HepG2 (cell line): Measurements from ENCODE around the gene PKP4. TPM values are rescaled to one million over a fixed set of nuclear protein-coding genes. Genes with fewer than 3 reads are reported as not detected.

Experiments
- CBX5 ChIP-seq: sonication (generic); formaldehyde crosslinking; IDR thresholded peaks from 2 replicates; pipeline ENCODE4 v1.4.0; 2020; ENCODE audit warnings: missing genetic modification reagents, borderline replicate concordance
- CCDC6 ChIP-seq: sonication (generic); formaldehyde crosslinking; IDR thresholded peaks from 2 replicates; pipeline ENCODE4 v1.8.1; 2022; ENCODE audit warnings: mild to moderate bottlenecking, missing genetic modification reagents, moderate library complexity
- CHCHD3 ChIP-seq: sonication (generic); formaldehyde crosslinking; IDR thresholded peaks from 2 replicates; pipeline ENCODE4 v1.8.0; 2022; ENCODE audit warnings: mild to moderate bottlenecking, missing genetic modification reagents, moderate library complexity
- FOSL2 ChIP-seq: sonication (generic); formaldehyde crosslinking; IDR thresholded peaks from 2 replicates; pipeline ENCODE4 v1.4.0; 2020; ENCODE audit warnings: missing genetic modification reagents
- FOXK1 ChIP-seq: sonication (generic); formaldehyde crosslinking; IDR thresholded peaks from 2 replicates; pipeline ENCODE4 v1.4.0; 2020; ENCODE audit warnings: low read depth, missing genetic modification reagents, borderline replicate concordance
- GZF1 ChIP-seq: sonication (generic); formaldehyde crosslinking; IDR thresholded peaks from 2 replicates; pipeline ENCODE4 v1.5.1; 2020; ENCODE audit warnings: mild to moderate bottlenecking, missing genetic modification reagents
- HMGA1 ChIP-seq: sonication (generic); formaldehyde crosslinking; conservative IDR thresholded peaks from 2 replicates; pipeline ENCODE4 v1.4.0; 2020; ENCODE audit warnings: missing genetic modification reagents
- HNRNPL ChIP-seq: fragments of 200-400 bp; formaldehyde crosslinking; IDR thresholded peaks from 2 replicates; pipeline ENCODE4 v1.6.1; 2017; ENCODE audit warnings: mild to moderate bottlenecking, low read depth, low read length
- KDM6A ChIP-seq: IDR thresholded peaks from 2 replicates; pipeline ENCODE4 v1.6.1; 2016; ENCODE audit warnings: low read depth
- KLF11 ChIP-seq: IDR thresholded peaks from 2 replicates; pipeline ENCODE4 v1.6.1; 2016; ENCODE audit warnings: missing compliant biosample characterization
- MIXL1 ChIP-seq: IDR thresholded peaks from 2 replicates; pipeline ENCODE4 v1.6.1; 2016
- MXI1 ChIP-seq: IDR thresholded peaks from 3 replicates; pipeline ENCODE4 v1.6.1; 2012; ENCODE audit warnings: low read depth, low read length, inconsistent platforms, borderline replicate concordance
- SMAD3 ChIP-seq: sonication (generic); formaldehyde crosslinking; IDR thresholded peaks from 2 replicates; pipeline ENCODE4 v1.4.0; 2020; ENCODE audit warnings: missing genetic modification reagents
- SRSF1 ChIP-seq: fragments of 200-400 bp; formaldehyde crosslinking; optimal IDR thresholded peaks from 2 replicates; pipeline ENCODE3; 2017; ENCODE audit warnings: mild to moderate bottlenecking, low read depth, low read length, moderate library complexity
- TRIM24 ChIP-seq: sonication (generic); formaldehyde crosslinking; IDR thresholded peaks from 2 replicates; pipeline ENCODE4 v1.8.0; 2022; ENCODE audit warnings: mild to moderate bottlenecking, missing genetic modification reagents
- ZIK1 ChIP-seq: sonication (generic); formaldehyde crosslinking; IDR thresholded peaks from 2 replicates; pipeline ENCODE4 v1.5.0; 2020; ENCODE audit warnings: mild to moderate bottlenecking, low read depth, missing genetic modification reagents, borderline replicate concordance
- ZNF101 ChIP-seq: sonication (generic); formaldehyde crosslinking; IDR thresholded peaks from 2 replicates; pipeline ENCODE4 v1.4.0; 2020; ENCODE audit warnings: mild to moderate bottlenecking, low read depth, missing genetic modification reagents, borderline replicate concordance
- ZNF17 ChIP-seq: sonication (generic); formaldehyde crosslinking; IDR thresholded peaks from 2 replicates; pipeline ENCODE4 v1.5.0; 2020; ENCODE audit warnings: mild to moderate bottlenecking, missing genetic modification reagents
- ZNF20 ChIP-seq: sonication (generic); formaldehyde crosslinking; IDR thresholded peaks from 2 replicates; pipeline ENCODE4 v1.4.0; 2020; ENCODE audit warnings: mild to moderate bottlenecking, moderate library complexity, missing genetic modification reagents
- ZNF292 ChIP-seq: sonication (generic); formaldehyde crosslinking; IDR thresholded peaks from 2 replicates; pipeline ENCODE4 v1.8.1; 2022; ENCODE audit warnings: mild to moderate bottlenecking, low read depth, missing genetic modification reagents, borderline replicate concordance
- ZNF430 ChIP-seq: sonication (generic); formaldehyde crosslinking; IDR thresholded peaks from 2 replicates; pipeline ENCODE4 v1.9.0; 2021; ENCODE audit warnings: mild to moderate bottlenecking, missing genetic modification reagents
- ZNF605 ChIP-seq: sonication (generic); formaldehyde crosslinking; IDR thresholded peaks from 2 replicates; pipeline ENCODE4 v1.8.0; 2022; ENCODE audit warnings: mild to moderate bottlenecking, missing genetic modification reagents
- polyA plus RNA-seq, 8 experiments: library from polyadenylated mRNA; depleted of rRNA in 3 of 8; stranded (reverse) in 7 of 8; unstranded in 1 of 8; fragments of >200 nt; fragmentation: Illumina TruSeq in 4 of 8; extraction: Trizol in 4 of 8; gene quantifications; 2 replicates each; pipeline versions ENCODE4 v1.2.1 to v1.2.3, GENCODE V29; 2011 to 2016; ENCODE audit warnings: low read depth in 4 of 8, missing spikeins in 1 of 8, mixed read lengths in 1 of 8; ENCODE audit not compliant: insufficient read depth in 1 of 8
- total RNA-seq, 5 experiments: library from RNA; depleted of rRNA; stranded (reverse); fragments of >200 nt; fragmentation: Illumina TruSeq; extraction: Trizol; gene quantifications; 2 replicates each; pipeline ENCODE4 v1.2.3, GENCODE V29; 2016; ENCODE audit warnings: low read depth in 1 of 5
- TF ChIP-seq, protein P1 (sequence below): sonication (generic); formaldehyde crosslinking; IDR thresholded peaks from 2 replicates; pipeline ENCODE4 v1.8.0; 2022; ENCODE audit warnings: mild to moderate bottlenecking, missing genetic modification reagents, borderline replicate concordance
- TF ChIP-seq, protein P2 (sequence below): sonication (generic); formaldehyde crosslinking; conservative IDR thresholded peaks from 2 replicates; pipeline ENCODE4 v1.4.0; 2020; ENCODE audit warnings: missing genetic modification reagents
- TF ChIP-seq, protein P3 (sequence below): IDR thresholded peaks from 2 replicates; pipeline ENCODE4 v1.6.1; 2016; ENCODE audit warnings: missing compliant biosample characterization, missing genetic modification reagents, borderline replicate concordance
- TF ChIP-seq, protein P4 (sequence below): sonication (generic); formaldehyde crosslinking; conservative IDR thresholded peaks from 2 replicates; pipeline ENCODE4 v1.8.1; 2023; ENCODE audit warnings: missing genetic modification reagents

Gene PKP4
- total and polyA plus RNA-seq, 2 of the 13 experiments (the other 11 are each of a cell fraction or from before 2014, with no cell fraction given): 80.9 to 90.5 TPM

DNA sequence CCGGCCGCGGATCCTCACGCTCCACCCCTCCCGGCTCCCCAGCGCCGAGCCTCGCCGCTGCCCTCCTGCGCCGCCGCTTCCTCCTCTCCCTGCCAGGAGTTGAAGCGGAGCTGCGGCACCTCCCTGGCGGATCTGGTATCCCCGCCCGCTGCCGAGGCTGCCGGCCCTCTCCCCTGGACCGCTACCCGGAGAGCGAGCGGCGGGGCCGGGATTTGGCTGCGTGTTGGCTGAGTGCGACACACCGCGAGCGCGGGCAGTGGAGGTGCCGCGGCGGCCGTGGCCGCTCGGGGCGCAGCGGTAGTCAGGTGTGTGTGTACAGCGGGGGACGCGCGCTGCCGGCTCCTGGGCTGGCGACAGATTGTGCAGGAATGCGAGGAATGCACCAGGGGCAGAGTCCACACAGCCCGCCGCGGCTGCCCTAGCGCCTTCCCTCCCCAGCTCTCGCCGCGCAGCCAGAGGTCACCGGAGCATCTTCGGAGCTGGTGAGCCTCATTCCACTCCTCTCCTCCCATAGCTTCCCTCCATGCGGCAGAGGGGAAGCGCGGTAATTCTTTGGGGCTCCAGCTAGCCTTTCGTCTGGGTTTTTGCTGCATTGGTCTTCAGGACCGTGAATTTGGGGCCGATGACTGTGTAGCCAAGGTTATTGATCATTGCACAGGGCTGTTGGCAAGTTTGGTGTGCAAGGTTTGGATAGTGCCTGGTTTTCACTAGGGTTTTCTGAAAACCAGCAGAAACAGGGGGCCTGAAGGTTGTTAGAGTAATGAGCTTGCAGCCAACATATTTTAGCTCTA, 1.3 kb downstream of the PKP4 start (continued):
- TF ChIP-seq TRIM24 (CRISPR knock-in tag) (peak; percentile 73; the same call in 1 of the 2 replicates), HNRNPL (no peak), CCDC6 (CRISPR knock-in tag) (peak; percentile 96), FOXK1 (CRISPR knock-in tag) (peak; percentile 92), KDM6A (CRISPR knock-in tag) (peak; percentile 82), MIXL1 (CRISPR knock-in tag) (peak; percentile 95), HMGA1 (no peak), ZIK1 (CRISPR knock-in tag) (peak; percentile 96; the same call in 1 of the 2 replicates), ZNF605 (CRISPR knock-in tag) (peak; percentile 96), ZNF17 (CRISPR knock-in tag) (no peak), CHCHD3 (CRISPR knock-in tag) (peak; percentile 94), KLF11 (peak; percentile 17; the same call in 1 of the 2 replicates), ZNF20 (no peak), FOSL2 (CRISPR knock-in tag) (peak; percentile 90), CBX5 (CRISPR knock-in tag) (peak; percentile 98), SMAD3 (CRISPR knock-in tag) (peak; percentile 95; the same call in 1 of the 2 replicates), MXI1 (peak; percentile 95), ZNF430 (CRISPR knock-in tag) (peak; percentile 98), ZNF101 (peak; percentile 96; the same call in 1 of the 2 replicates), GZF1 (CRISPR knock-in tag) (peak; percentile 90), ZNF292 (CRISPR knock-in tag) (peak; percentile 100), SRSF1 (peak; percentile 47)
- TF ChIP-seq, protein P1, sequence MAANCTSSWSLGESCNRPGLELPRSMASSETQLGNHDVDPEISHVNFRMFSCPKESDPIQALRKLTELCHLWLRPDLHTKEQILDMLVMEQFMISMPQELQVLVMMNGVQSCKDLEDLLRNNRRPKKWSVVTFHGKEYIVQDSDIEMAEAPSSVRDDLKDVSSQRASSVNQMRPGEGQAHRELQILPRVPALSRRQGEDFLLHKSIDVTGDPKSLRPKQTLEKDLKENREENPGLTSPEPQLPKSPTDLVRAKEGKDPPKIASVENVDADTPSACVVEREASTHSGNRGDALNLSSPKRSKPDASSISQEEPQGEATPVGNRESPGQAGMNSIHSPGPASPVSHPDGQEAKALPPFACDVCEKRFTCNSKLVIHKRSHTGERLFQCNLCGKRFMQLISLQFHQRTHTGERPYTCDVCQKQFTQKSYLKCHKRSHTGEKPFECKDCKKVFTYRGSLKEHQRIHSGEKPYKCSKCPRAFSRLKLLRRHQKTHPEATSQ: no peak; the same call in 1 of the 2 replicates
- TF ChIP-seq, protein P2, sequence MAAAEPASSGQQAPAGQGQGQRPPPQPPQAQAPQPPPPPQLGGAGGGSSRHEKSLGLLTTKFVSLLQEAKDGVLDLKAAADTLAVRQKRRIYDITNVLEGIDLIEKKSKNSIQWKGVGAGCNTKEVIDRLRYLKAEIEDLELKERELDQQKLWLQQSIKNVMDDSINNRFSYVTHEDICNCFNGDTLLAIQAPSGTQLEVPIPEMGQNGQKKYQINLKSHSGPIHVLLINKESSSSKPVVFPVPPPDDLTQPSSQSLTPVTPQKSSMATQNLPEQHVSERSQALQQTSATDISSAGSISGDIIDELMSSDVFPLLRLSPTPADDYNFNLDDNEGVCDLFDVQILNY (CRISPR knock-in tag): peak; percentile 59
- TF ChIP-seq, protein P3, sequence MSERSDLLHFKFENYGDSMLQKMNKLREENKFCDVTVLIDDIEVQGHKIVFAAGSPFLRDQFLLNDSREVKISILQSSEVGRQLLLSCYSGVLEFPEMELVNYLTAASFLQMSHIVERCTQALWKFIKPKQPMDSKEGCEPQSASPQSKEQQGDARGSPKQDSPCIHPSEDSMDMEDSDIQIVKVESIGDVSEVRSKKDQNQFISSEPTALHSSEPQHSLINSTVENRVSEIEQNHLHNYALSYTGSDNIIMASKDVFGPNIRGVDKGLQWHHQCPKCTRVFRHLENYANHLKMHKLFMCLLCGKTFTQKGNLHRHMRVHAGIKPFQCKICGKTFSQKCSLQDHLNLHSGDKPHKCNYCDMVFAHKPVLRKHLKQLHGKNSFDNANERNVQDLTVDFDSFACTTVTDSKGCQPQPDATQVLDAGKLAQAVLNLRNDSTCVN: peak; percentile 90; the same call in 1 of the 2 replicates
- TF ChIP-seq, protein P4, sequence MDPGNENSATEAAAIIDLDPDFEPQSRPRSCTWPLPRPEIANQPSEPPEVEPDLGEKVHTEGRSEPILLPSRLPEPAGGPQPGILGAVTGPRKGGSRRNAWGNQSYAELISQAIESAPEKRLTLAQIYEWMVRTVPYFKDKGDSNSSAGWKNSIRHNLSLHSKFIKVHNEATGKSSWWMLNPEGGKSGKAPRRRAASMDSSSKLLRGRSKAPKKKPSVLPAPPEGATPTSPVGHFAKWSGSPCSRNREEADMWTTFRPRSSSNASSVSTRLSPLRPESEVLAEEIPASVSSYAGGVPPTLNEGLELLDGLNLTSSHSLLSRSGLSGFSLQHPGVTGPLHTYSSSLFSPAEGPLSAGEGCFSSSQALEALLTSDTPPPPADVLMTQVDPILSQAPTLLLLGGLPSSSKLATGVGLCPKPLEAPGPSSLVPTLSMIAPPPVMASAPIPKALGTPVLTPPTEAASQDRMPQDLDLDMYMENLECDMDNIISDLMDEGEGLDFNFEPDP (CRISPR knock-in tag): peak; percentile 99
